ENCODE data around the gene MAN1C1. TPM values are rescaled to one million over a fixed set of nuclear protein-coding genes. Genes with fewer than 3 reads are reported as not detected.

MAN1C1 gene
- total RNA-seq, 1 donor from 2014 or later, result 22.6 TPM

DNA sequence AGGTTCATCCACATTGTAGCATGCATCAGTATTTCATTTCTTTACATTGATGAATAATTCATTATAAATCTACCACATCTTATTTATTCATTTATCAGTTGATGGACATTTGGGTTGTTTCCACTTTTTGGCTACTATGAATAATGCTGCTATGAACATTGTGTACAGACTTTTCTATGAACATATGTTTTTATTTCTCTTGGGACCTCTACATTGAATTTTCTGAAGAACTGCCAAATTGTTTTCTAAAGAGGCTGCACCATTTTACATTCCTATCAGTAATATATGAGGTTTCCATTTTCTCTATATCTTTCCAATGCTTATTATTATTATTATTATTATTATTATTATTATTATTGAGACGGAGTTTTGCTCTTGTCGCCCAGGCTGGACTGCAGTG is 102.1 kb downstream of the MAN1C1 start:
- TF ChIP-seq, protein P1, sequence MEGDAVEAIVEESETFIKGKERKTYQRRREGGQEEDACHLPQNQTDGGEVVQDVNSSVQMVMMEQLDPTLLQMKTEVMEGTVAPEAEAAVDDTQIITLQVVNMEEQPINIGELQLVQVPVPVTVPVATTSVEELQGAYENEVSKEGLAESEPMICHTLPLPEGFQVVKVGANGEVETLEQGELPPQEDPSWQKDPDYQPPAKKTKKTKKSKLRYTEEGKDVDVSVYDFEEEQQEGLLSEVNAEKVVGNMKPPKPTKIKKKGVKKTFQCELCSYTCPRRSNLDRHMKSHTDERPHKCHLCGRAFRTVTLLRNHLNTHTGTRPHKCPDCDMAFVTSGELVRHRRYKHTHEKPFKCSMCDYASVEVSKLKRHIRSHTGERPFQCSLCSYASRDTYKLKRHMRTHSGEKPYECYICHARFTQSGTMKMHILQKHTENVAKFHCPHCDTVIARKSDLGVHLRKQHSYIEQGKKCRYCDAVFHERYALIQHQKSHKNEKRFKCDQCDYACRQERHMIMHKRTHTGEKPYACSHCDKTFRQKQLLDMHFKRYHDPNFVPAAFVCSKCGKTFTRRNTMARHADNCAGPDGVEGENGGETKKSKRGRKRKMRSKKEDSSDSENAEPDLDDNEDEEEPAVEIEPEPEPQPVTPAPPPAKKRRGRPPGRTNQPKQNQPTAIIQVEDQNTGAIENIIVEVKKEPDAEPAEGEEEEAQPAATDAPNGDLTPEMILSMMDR (conservative IDR thresholded peaks at IDR 0.05), result no peak
- no peak overlapping the region for H3K4me3 Mint-ChIP-seq
- peaks cover 21% of the 10 kb centered on the region for H3K4me1 Mint-ChIP-seq

GRCh38 chr1:25720624-25721023 is 104.0 kb downstream of the MAN1C1 start:
- Mint-ChIP-seq H3K4me3 (no peak overlapping the region), H3K4me1 (peaks cover 22% of the 10 kb centered on the region), H3K9me3 (peaks cover 4% of the 10 kb centered on the region), H3K36me3 (ENCODE audit: low read depth) (no peaks in the 10 kb centered on the region), H3K27me3 (ENCODE audit: low read depth) (no peaks in the 10 kb centered on the region), H3K27ac (ENCODE audit: unreplicated experiment) (no peak overlapping the region)
- DNase-seq (ENCODE audit: low read depth, low spot score), result no peak
- TF ChIP-seq, protein P1 (conservative IDR thresholded peaks at IDR 0.05), result no peak

More for the DNA sequence above, 102.1 kb downstream of the MAN1C1 start:
- DNase-seq (ENCODE audit: low read depth, low spot score), result no peak
- no peaks in the 10 kb centered on the region for H3K27me3 Mint-ChIP-seq (ENCODE audit: low read depth)
- H3K27ac Mint-ChIP-seq (ENCODE audit: unreplicated experiment), result no peak overlapping the region
- peaks cover 4% of the 10 kb centered on the region for H3K9me3 Mint-ChIP-seq
- no peaks in the 10 kb centered on the region for H3K36me3 Mint-ChIP-seq (ENCODE audit: low read depth)

GRCh38 chr1:25723250-25723880 is 106.8 kb downstream of the MAN1C1 start:
- Mint-ChIP-seq H3K36me3 (ENCODE audit: low read depth) (no peaks in the 10 kb centered on the region), H3K27ac (ENCODE audit: unreplicated experiment) (no peak overlapping the region), H3K4me3 (no peak overlapping the region), H3K27me3 (ENCODE audit: low read depth) (no peaks in the 10 kb centered on the region), H3K4me1 (peaks cover 31% of the 10 kb centered on the region), H3K9me3 (no peaks in the 10 kb centered on the region)
- no peak for DNase-seq (ENCODE audit: low read depth, low spot score)
- TF ChIP-seq, protein P1 (conservative IDR thresholded peaks at IDR 0.05), result no peak

GRCh38 chr1:25724201-25724600 is 107.6 kb downstream of the MAN1C1 start:
- Mint-ChIP-seq H3K4me1 (peaks cover 31% of the 10 kb centered on the region), H3K4me3 (no peak overlapping the region), H3K36me3 (ENCODE audit: low read depth) (no peaks in the 10 kb centered on the region), H3K27ac (ENCODE audit: unreplicated experiment) (no peak overlapping the region), H3K27me3 (ENCODE audit: low read depth) (no peaks in the 10 kb centered on the region), H3K9me3 (no peaks in the 10 kb centered on the region)
- TF ChIP-seq, protein P1 (conservative IDR thresholded peaks at IDR 0.05), result no peak
- DNase-seq (ENCODE audit: low read depth, low spot score), result no peak

GRCh38 chr1:25724966-25725365 is 108.4 kb downstream of the MAN1C1 start:
- no peaks in the 10 kb centered on the region for H3K27me3 Mint-ChIP-seq (ENCODE audit: low read depth)
- no peak for DNase-seq (ENCODE audit: low read depth, low spot score)
- H3K9me3 Mint-ChIP-seq, result no peaks in the 10 kb centered on the region
- TF ChIP-seq, protein P1 (conservative IDR thresholded peaks at IDR 0.05), result no peak
- no peak overlapping the region for H3K4me3 Mint-ChIP-seq
- H3K4me1 Mint-ChIP-seq, result peaks cover 35% of the 10 kb centered on the region
- H3K27ac Mint-ChIP-seq (ENCODE audit: unreplicated experiment), result no peak overlapping the region
- H3K36me3 Mint-ChIP-seq (ENCODE audit: low read depth), result no peaks in the 10 kb centered on the region

Data from neural crest cell (in vitro differentiated cells).